Measurements from ENCODE around the gene RUFY4. TPM values are rescaled to one million over a fixed set of nuclear protein-coding genes. Genes with fewer than 3 reads are reported as not detected.

Gene RUFY4
- total RNA-seq, 1 experiment from 2014 or later = 0.66 TPM

- Histone ChIP-seq H2BK20ac (ENCODE audit: low read depth, low read length, poor library complexity, severe bottlenecking) (no peak overlapping the region), H3K79me1 (ENCODE audit: insufficient read depth, low read depth, low read length, poor library complexity, severe bottlenecking) (no peaks in the 10 kb centered on the region), H2BK15ac (ENCODE audit: low read depth, low read length) (no peak overlapping the region), H3K4me2 (ENCODE audit: insufficient read depth, insufficient read length, low read length) (peak overlapping the region; percentile 63), H3K23me2 (ENCODE audit: insufficient read length, low read depth, low read length, poor library complexity, severe bottlenecking) (peaks cover 8% of the 10 kb centered on the region), H4K5ac (ENCODE audit: insufficient read length, low read depth, low read length) (no peak overlapping the region), H3K27me3 (ENCODE audit: insufficient read depth, low read length) (peaks cover 6% of the 10 kb centered on the region; the same call in 1 of the 2 replicates), H3K9me3 (ENCODE audit: control insufficient read depth, low read depth, low read length) (no peaks in the 10 kb centered on the region), H3K4me1 (ENCODE audit: insufficient read depth, low read length) (no peaks in the 10 kb centered on the region; the same call in 1 of the 2 replicates), H2AK5ac (ENCODE audit: insufficient read length, low read length) (no peak overlapping the region), H3K56ac (ENCODE audit: insufficient read length, low read depth, low read length) (no peak overlapping the region), H2BK120ac (ENCODE audit: low read depth, low read length, poor library complexity, severe bottlenecking) (no peak overlapping the region), H3K79me2 (ENCODE audit: insufficient read depth, low read length) (no peaks in the 10 kb centered on the region), H3K23ac (ENCODE audit: insufficient read length, low read depth, low read length) (no peak overlapping the region), H3K27ac (ENCODE audit: insufficient read length, low read depth, low read length) (no peak overlapping the region), H2BK12ac (ENCODE audit: insufficient read length, low read depth, low read length) (no peak overlapping the region), H3K14ac (ENCODE audit: insufficient read depth, low read length) (no peak overlapping the region), H4K8ac (replicated peaks; ENCODE audit: insufficient read length, low read depth, low read length) (no peak overlapping the region), H3K4ac (ENCODE audit: low read depth, low read length) (no peak overlapping the region), H2AFZ (ENCODE audit: low read length) (no peak overlapping the region), H4K91ac (ENCODE audit: insufficient read length, low read depth, low read length) (no peak overlapping the region), H3K9ac (ENCODE audit: extremely low read depth, insufficient read length, low read length) (no peak overlapping the region), H3K18ac (ENCODE audit: insufficient read length, low read depth, low read length) (no peak overlapping the region), H3T11ph (ENCODE audit: low read length) (no peak overlapping the region), H2BK5ac (ENCODE audit: insufficient read length, low read length) (no peak overlapping the region), H4K20me1 (ENCODE audit: control insufficient read depth, insufficient read depth, insufficient read length) (no peaks in the 10 kb centered on the region)
- Mint-ChIP-seq H3K4me3 (peak overlapping the region; percentile 60 to 79), H3K4me1 (peaks cover 9% of the 10 kb centered on the region in 2 experiments), H3K27me3 (ENCODE audit: low read depth) (peaks cover 24% of the 10 kb centered on the region), H3K36me3 (ENCODE audit: insufficient read depth in 1 of 3, low read depth in 3 of 3) (no peaks in the 10 kb centered on the region), H3K9me3 (no peaks in the 10 kb centered on the region), H3K27ac (no peak overlapping the region; a peak in 1 of 7 replicates)
- peak; percentile 58 for DNase-seq
- TF ChIP-seq, protein P1, sequence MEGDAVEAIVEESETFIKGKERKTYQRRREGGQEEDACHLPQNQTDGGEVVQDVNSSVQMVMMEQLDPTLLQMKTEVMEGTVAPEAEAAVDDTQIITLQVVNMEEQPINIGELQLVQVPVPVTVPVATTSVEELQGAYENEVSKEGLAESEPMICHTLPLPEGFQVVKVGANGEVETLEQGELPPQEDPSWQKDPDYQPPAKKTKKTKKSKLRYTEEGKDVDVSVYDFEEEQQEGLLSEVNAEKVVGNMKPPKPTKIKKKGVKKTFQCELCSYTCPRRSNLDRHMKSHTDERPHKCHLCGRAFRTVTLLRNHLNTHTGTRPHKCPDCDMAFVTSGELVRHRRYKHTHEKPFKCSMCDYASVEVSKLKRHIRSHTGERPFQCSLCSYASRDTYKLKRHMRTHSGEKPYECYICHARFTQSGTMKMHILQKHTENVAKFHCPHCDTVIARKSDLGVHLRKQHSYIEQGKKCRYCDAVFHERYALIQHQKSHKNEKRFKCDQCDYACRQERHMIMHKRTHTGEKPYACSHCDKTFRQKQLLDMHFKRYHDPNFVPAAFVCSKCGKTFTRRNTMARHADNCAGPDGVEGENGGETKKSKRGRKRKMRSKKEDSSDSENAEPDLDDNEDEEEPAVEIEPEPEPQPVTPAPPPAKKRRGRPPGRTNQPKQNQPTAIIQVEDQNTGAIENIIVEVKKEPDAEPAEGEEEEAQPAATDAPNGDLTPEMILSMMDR (conservative IDR thresholded peaks at IDR 0.05) = no peak
- no CpG with 5 or more reads among the region's 45 CpGs for WGBS (ENCODE audit: extremely low coverage, insufficient read length, low lambda C conversion rate)
These were observed 35.2 kb upstream of the RUFY4 start for GRCh38 chr2:218033590-218034496.

Data from H9 (cell line).